Activated T-cell treated with anti-CD3 and anti-CD28 coated beads, Interleukin-2, amount 50 U/mL, for 48 hours (primary cell): ENCODE measurements around the gene CHCHD2.
A peak's percentile ranks its signal among the peaks of the same experiment; 100 is the strongest.
"Not testable (repeated sequence)": the region's sequence is repeated elsewhere in the genome, so short reads cannot be mapped to it uniquely, and the experiment has no call there.

ENCODE experiments used
- DNase-seq, 2 experiments: peaks; one replicate each; pipeline ENCODE4 v3.0.0-alpha.2; 2020

CHCHD2 gene

GRCh38 chr7:56106108-56107073 lies at the start of gene CHCHD2:
CHCHD2 (minus strand) TSS chr7:56106476; CDS start chr7:56106413, 63 bp downstream.
- DNase-seq: peak; percentile 89 to 92

DNA sequence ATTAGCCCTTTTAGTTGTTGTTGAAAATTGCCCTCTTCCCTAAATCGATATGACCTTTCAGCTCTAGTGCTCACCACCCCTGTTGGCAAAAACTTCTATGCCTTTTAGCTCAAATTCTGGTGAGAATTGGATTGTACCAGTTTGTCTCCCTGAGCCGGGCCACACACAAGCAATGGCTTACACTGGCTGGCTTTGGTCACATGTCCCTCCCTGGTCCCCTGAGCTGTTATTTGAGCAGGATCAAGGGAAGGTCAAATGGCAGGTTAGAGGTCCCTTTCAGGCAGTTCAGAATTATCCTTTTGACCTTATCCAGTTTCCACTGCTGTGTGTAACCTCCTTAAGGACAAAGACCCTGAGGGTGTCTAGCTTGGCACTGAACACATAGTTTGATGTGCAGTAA lies 24.8 kb upstream of the CHCHD2 start:
- DNase-seq: not testable (repeated sequence)

DNA sequence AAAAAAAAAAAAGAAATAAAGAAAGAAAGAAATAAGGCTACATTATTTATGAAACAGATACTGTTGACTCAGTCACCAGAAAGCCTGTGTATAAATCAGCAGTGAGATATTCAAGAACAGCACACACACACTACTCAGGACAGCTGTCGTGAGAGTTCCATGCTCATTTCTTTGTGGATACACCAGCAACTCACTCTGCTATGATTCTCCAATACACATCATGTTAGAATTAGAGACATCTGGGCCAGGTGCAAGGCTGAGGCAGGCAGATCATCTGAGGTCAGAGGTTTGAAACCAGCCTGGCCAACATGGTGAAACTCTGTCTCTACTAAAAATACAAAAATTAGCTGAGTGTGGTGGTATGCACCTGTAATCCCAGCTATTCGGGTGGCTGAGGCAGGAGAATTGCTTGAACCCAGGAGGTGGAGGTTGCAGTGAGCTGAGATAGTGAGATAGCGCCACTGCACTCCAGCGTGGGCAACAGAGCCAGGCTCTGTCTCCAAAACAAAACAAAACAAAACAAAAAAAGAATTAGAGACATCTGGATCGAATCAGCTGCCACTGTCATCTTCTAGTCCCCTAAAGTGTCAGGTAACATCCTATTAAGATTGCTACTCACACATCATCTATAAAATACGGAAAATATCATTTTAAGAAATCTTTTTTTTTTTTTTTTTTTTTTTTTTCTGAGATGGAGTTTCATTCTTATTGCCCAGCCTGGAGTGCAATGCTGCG lies 21.1 kb upstream of the CHCHD2 start:
- DNase-seq: no peak

DNA sequence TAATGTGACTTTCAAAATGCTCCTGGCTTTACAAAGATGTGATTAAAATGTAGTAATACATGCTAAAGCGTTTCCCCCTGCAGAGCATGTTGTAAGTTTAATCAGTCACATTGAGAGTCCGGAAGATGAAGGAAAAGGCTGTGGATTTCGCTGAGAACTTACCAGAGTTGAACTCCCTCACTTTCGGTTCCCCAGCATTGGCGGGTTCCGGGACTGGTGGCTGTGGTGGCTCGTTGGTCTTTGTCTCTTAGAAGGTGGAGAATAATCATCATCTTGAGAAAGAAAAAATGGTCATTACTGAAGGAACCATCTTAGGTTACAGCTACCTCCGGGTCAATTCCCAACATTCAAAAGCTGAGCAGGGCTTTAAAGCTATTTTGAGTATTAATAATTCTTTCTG lies 19.6 kb upstream of the CHCHD2 start:
- no peak for DNase-seq

- no peak for DNase-seq
Observed at GRCh38 chr7:56124981-56125380, 18.7 kb upstream of the CHCHD2 start.

DNA sequence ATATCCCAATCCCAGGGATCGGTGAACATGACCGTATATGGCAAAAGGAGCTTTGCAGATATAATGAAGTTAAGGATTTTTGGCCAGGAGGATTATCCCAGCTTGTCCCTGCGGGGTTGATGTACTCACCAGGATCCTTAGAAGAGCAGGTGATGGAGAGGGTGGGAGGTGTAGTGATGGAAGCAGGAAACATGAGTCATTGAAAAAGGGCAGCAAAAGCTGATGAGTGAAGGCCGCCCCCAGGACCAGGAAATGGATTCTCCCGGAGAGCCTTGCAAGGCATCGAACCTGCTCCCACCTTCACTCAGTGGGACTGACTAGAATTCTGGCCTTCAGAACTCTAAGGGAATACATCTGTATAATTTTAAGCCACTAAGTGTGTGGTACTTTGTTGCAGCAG lies 15.2 kb upstream of the CHCHD2 start:
- no peak for DNase-seq

- DNase-seq: no peak
Observed at GRCh38 chr7:56115852-56116538, 9.7 kb upstream of the CHCHD2 start, which contains the start of gene NUPR2. NUPR2 (minus strand) TSS chr7:56116417; CDS start chr7:56116314, 103 bp downstream.

GRCh38 chr7:56112244-56112643 lies 6.0 kb upstream of the CHCHD2 start:
- DNase-seq: not testable (repeated sequence)

DNA sequence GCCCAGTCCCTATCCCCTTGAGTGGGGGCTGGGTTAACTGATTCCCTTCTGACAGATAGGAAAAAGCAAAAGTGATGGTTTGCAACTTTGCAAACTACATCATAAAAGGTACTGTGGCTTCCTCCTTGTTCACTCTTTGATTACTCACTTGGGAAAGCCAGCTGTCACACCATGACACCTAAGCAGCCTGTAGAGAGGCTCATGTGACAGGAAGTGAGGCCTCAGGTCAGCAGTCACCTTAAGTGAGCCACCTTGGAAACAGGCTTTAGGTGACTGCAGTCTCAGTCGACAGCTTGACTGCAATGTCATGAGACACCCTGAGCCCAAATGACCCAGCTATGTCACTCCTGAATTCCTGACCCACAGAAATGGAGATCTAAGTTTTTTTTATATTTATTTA lies 4.3 kb upstream of the CHCHD2 start:
- no peak for DNase-seq

- DNase-seq: no peak
Observed at GRCh38 chr7:56107954-56108258, 1.6 kb upstream of the CHCHD2 start.

DNA sequence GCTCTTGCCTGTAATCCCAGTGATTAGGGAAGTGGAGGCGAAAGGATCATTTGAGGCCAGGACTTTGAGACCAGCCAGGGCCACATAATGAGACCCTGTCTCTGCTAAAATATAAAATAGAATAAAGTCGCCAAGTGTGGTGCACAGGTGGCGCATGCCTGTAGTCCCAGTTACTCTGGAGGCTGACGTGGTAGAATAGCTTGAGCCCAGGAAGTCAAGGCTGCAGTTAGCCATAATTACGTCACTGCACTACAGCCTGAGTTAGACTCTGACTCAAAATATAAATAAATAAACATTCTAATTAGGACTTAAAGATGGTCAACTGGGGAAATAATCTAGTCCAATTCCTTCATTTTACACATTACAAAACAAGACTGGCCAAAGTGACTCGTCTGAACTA lies 768 bp downstream of the CHCHD2 start:
- no peak for DNase-seq

- DNase-seq: not testable (repeated sequence)
Observed at GRCh38 chr7:56104138-56104537, 2.1 kb downstream of the CHCHD2 start.

GRCh38 chr7:56099653-56100052 lies 6.6 kb downstream of the CHCHD2 start:
- no peak for DNase-seq

DNA sequence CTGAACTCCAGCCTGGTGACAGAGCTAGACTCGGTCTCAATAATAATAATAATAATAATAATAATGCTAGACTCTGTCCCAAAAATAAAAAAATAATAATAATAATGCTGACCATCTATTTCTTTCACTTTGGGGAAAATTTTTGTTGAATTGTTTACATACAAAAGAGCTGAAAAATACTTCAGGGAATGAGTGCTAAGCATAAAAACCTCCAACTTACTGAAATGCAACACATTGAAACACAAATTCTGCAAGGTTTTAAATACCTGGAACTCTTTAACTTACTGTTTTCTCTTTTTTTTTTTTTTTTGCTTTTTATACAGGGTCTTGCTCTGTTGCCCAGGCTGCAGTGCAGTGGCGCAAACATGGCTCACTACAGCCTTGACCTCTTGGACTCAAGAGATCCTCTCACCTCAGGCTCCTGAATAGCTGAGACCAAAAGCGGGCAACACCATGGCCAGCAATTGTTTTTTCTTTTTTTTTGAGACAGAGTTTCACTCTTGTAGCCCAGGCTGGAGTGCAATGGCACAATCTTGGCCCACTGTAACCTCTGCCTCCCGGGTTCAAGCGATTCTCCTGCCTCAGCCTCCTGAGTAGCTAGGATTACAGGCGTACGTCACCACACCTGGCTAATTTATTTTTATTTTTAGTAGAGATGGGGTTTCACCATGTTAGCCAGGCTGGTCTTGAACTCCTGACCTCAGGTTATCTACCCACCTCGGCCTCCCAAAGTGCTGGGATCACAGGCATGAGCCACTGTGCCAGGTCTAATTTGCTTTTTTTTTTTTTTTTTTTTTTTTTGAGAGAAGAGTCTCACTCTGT lies 7.9 kb downstream of the CHCHD2 start:
- not testable (repeated sequence) for DNase-seq

- DNase-seq: no peak
Observed at GRCh38 chr7:56097700-56098099, 8.6 kb downstream of the CHCHD2 start.

DNA sequence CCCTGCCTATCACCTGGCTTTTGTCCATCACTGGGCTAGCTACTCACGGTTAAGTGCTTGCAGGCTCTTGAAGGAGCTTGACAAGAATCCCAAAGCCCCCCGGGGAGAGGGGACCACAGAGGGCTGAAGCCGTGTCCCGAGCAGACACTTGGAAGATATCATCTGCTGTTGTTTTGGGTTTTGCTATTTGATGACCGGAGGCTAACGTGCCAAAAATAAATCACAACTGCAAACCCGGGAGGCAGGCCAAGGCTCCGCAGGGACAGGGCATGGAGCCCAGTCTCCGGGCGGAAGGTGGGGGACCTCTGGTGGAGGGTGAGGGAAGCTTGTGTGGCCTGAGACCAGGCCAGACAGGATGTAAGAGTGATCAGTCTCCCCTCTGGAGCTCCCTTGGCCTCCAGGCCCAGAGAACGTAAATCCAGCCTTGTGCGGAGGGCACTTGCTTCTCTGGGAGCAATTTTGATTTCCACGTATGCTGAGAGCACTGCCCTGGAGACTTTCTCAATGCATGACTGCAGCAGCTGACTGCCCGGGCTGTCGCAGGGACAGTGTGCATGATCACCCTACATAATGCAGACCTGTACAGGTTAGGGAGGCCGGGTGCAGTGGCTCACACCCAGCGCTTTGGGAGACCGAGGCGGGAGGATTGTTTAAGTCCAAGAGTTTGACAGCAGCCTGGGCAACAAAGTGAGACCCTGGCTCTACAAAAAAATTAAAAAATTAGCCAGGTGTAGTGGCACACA lies 13.3 kb downstream of the CHCHD2 start, which contains the start of gene PHKG1:
Gene PHKG1, minus strand, starts transcription at position 164 of the 743 bp plus-strand sequence. CDS start 4,011 bp downstream, outside the sequence.
- DNase-seq: no peak

- not testable (repeated sequence) for DNase-seq
Observed at GRCh38 chr7:56092388-56092787, 13.9 kb downstream of the CHCHD2 start.

DNA sequence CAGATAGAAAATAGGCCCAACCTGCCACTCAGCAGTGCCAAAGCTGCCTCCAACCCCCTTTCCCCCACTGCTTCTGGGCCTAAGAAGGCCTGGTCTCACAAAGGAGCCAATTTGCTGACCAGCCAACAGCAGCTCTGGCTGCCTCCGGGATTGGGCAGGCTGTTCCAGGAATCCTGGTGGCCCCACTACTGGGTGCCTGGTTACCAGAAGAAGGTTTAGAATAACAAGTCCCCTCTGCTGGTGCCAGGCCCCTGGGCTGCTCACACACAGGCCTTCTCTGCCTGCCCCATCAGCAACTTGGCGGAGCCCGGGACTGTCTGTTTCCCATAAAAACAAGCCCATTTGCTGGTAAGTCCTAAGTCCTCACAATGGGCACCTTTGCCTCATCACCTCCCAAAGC lies 14.7 kb downstream of the CHCHD2 start:
- no peak for DNase-seq

DNA sequence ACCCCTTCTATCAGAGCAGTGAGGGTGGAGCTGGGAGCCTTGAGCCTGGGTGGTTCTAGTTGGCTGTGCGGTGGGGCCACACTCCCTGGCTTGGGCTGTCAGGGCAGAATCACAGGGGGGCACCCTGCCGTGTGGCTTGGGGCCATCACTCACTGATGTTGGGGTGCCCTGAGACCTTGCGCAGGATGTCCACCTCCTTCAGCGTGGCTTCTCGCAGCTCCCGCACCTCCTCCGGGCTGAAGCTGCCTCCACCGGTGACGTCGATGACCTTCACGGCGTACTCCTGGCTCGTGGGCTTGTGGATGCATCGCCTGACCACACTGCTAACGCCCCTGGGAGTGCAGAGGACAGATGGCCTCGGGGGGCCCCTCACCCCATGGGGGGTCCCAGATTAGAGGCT lies 18.8 kb downstream of the CHCHD2 start:
- DNase-seq: no peak

DNA sequence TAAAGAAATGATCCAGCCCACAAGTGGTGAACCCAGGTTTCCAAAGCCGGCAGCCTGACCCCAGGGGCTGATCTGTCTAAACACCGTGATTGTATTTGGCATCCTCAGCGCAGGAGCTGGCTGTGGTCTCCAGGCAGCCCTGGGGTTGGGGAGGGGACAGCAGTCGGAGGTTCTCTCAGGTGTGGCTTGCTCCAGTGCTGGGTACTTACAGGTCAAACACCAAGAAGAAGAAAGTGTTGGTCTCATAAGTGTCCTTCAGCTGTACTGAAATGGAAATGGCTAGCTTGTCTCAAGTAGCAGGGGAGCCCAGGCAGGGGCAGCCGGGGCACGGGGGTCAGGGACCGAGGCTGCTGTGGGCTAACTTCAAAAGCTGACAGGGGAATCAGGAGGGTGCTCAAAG lies 19.5 kb downstream of the CHCHD2 start:
- DNase-seq: no peak

DNA sequence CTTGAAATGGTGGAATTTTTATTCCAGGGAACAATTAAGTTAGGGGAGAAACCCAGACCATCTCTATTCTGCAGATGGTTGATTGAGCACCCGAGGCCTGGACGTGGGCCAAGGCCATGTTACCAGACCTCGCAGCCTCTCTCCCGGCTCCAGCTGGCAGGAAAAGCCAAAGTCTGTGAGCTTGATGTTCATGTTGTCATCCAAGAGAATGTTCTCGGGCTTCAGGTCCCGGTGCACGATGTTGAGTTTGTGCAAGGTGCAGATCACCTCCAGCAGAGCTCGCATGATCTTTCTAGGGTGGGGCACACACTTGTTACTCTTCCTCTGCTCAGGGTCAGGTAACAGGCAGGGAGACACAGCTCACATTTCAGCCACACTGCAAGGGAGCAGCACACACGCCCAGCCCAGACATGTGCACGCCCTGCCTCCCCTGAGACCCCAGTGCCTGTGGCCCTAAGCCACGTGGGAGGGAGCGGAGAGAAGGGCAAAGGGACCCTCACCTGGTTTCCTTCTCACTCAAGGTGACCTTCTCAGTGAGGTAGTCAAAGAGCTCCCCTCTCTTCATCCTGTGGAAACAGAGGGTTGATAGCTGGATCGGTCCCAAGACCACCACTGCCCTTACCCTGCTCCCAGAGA lies 23.0 kb downstream of the CHCHD2 start:
- DNase-seq: no peak
